Skin epidermis (tissue), 12 donors: ENCODE results near the gene NPNT.

Experiments
- H3K27ac ChIP-seq, 21 experiments: fragments of 200-600 bp; sonication (generic) in 11 of 21; one replicate each; pipeline ENCODE4 v1.5.0; 2020; ENCODE audit warnings: mild to moderate bottlenecking in 3 of 21, inconsistent platforms in 2 of 21, moderate library complexity in 2 of 21
- H3K4me3 ChIP-seq, 7 experiments: fragments of 200-600 bp; sonication (generic) in 2 of 7; one replicate each; pipeline ENCODE4 v1.5.0; 2020; ENCODE audit warnings: inconsistent platforms in 2 of 7, mild to moderate bottlenecking in 2 of 7, moderate library complexity in 1 of 7

The NPNT gene

GRCh38 chr4:105998171-105999063, 103.1 kb downstream of the NPNT start:
- no peak overlapping the region for H3K4me3 ChIP-seq
- H3K27ac ChIP-seq: no peak overlapping the region

- no peak overlapping the region for H3K27ac ChIP-seq
- no peak overlapping the region for H3K4me3 ChIP-seq
These were observed 107.7 kb downstream of the NPNT start for GRCh38 chr4:106002994-106003393.

GRCh38 chr4:106010761-106011160, 115.5 kb downstream of the NPNT start:
- Histone ChIP-seq H3K27ac (no peak overlapping the region), H3K4me3 (no peak overlapping the region)

- Histone ChIP-seq H3K27ac (no peak overlapping the region), H3K4me3 (no peak overlapping the region)
These were observed 116.1 kb downstream of the NPNT start for GRCh38 chr4:106011387-106011786.

- Histone ChIP-seq H3K27ac (no peak overlapping the region), H3K4me3 (no peak overlapping the region)
These were observed 122.7 kb downstream of the NPNT start for GRCh38 chr4:106017975-106018374.

GRCh38 chr4:106019771-106020170, 124.5 kb downstream of the NPNT start:
- no peak overlapping the region for H3K4me3 ChIP-seq
- H3K27ac ChIP-seq: no peak overlapping the region
